ENCODE results near the gene SZT2.
"Not testable (repeated sequence)": the region's sequence is repeated elsewhere in the genome, so short reads cannot be mapped to it uniquely, and the experiment has no call there.

The SZT2 gene

GRCh38 chr1:43451701-43452532, 62.2 kb downstream of the SZT2 start:
- TF ChIP-seq MYC (IDR thresholded peaks at IDR 0.05; ENCODE audit: low read depth, low read length) (no peak), POLR2A (IDR thresholded peaks at IDR 0.05; ENCODE audit: extremely low read depth, insufficient read length) (no peak)
- DNase-seq (ENCODE audit: low read depth): no peak
- H3K4me3 ChIP-seq (ENCODE audit: low read depth, low read length): no peak overlapping the region

DNA sequence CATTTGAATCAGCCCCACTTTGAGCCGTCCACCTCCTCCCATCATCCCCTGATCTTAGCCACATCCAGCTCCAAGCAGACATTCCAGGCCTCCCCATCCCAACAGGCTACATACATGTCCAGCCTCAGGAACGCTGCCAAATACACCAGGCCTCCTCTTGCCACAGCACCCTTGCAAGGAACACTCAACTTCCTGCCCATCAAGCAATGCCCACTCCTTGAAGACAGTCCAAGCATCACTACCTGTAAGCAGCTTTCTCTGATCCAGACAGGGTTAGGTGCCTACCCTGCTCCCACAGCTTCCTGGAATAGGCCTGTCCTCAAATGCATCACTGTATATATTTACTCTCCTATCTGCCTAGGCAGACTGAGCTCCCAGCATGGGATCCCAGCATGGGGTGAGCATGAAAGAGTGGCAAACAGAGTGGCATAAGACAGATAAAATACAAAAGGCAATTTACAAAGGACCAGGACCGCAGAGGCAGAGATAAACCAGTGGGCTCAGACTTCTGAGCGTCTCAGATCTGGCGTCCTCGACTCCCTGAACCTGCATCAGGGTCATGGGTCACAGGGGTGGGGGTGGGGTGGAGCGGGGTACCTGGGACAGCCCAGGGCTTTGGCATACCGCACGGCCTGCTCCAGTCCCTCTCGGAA, 63.2 kb downstream of the SZT2 start:
- TF ChIP-seq MAX (IDR thresholded peaks at IDR 0.05; ENCODE audit: low read depth, low read length) (no peak), MYC (IDR thresholded peaks at IDR 0.05; ENCODE audit: low read depth, low read length) (no peak), CTCF (IDR thresholded peaks at IDR 0.05; ENCODE audit: low read depth, low read length) (no peak), POLR2A (IDR thresholded peaks at IDR 0.05; ENCODE audit: extremely low read depth, insufficient read length) (no peak)
- no peak overlapping the region for H3K4me3 ChIP-seq (ENCODE audit: low read depth, low read length)
- peak; percentile 29 for DNase-seq (ENCODE audit: low read depth)

DNA sequence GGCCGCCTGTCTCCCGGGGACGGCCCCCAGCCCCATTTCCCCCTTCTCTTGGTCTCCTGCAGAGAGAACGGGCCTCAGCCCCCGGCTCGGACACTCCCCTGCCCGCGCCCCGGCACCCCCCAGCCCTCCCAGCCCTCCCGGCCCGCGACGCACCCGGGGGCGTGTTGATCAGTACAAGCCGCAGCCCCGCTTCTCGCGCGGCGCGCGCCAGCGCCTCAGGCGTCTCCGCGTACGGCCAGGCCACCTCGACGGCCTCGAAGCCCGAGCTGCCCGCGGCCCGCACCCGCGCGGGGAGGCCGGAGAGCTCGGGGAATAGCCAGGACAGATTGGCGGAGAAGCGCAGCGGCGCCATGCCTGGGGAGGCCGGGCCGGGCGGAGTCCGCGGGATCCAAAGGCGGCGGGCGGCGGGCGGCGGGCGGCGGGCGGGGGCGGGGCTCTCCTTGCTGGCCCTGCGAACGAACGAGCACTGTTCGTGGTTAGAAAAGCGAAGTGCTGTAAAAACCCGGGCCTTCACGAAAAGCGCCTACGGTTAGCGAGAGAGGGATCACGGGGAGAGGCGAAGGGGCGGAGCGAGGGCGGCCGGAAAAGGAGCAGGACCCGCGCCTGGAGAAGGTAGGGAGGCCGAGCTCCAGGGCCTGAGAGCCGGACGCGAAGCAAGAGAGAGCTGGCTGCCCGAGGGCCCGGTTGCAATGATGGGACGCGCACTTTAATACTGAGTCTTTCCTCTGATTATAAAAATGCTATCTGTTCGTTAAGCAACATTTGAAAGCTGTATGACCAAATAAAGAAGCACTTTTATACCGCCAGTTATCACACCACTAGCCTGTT, 64.0 kb downstream of the SZT2 start, which contains the start of gene HYI:
HYI (minus strand) TSS at position 490 of the 828 bp plus-strand sequence; CDS start at position 352, 138 bp downstream.
- peak within 1 kb of the TSS; percentile 59 for H3K4me3 ChIP-seq (ENCODE audit: low read depth, low read length)
- no peak for TF ChIP-seq POLR2A (IDR thresholded peaks at IDR 0.05; ENCODE audit: extremely low read depth, insufficient read length)
- no peak for TF ChIP-seq CTCF (IDR thresholded peaks at IDR 0.05; ENCODE audit: low read depth, low read length)
- TF ChIP-seq MYC (IDR thresholded peaks at IDR 0.05; ENCODE audit: low read depth, low read length): no peak
- TF ChIP-seq MAX (IDR thresholded peaks at IDR 0.05; ENCODE audit: low read depth, low read length): no peak
- DNase-seq (ENCODE audit: low read depth): peak; percentile 86

GRCh38 chr1:43454270-43455011, 64.7 kb downstream of the SZT2 start:
- no peak for TF ChIP-seq POLR2A (IDR thresholded peaks at IDR 0.05; ENCODE audit: extremely low read depth, insufficient read length)
- H3K4me3 ChIP-seq (ENCODE audit: low read depth, low read length): peak overlapping the region; percentile 59
- DNase-seq (ENCODE audit: low read depth): peak; percentile 15

DNA sequence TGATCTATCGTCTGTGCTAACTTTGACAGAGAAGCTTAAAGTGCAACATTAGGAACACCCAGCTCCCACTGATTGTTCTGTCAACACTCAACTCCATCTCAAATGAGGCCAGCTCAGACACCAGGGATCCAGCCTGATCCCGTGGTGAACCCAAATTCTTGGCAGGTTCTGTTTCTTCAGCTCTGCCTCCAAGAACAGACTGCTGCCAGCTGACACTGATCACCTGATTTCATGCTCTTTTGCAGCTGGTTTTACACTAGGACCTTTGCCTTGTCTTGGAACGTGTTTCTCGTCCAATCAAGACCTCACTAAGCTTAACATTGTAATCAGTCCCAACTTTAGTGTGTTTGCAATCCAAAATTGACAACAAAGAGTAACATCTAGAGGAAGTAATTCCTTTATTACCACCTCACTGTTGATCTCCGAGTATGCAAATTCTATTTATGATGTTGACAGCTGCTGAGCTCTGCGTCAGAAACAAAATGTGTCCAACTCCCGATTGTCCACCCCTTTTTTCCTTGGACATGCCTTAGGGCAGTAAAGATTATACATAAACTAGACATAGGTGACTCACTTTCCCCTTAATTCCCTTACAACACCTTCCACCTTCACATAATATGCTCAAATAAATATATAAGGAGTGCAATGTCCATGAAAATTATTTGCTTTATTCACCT, 65.7 kb downstream of the SZT2 start:
- no peak for TF ChIP-seq MYC (IDR thresholded peaks at IDR 0.05; ENCODE audit: low read depth, low read length)
- TF ChIP-seq CTCF (IDR thresholded peaks at IDR 0.05; ENCODE audit: low read depth, low read length): no peak
- TF ChIP-seq MAX (IDR thresholded peaks at IDR 0.05; ENCODE audit: low read depth, low read length): no peak
- no peak for TF ChIP-seq POLR2A (IDR thresholded peaks at IDR 0.05; ENCODE audit: extremely low read depth, insufficient read length)
- no peak for DNase-seq (ENCODE audit: low read depth)

GRCh38 chr1:43458379-43458778, 68.7 kb downstream of the SZT2 start:
- not testable (repeated sequence) for H3K4me3 ChIP-seq (ENCODE audit: low read depth, low read length); DNase-seq (ENCODE audit: low read depth)

More for the DNA sequence above, 65.7 kb downstream of the SZT2 start:
- no peak overlapping the region for H3K4me3 ChIP-seq (ENCODE audit: low read depth, low read length)

Measured in NB4 (cell line).